ENCODE data around the gene TEX36.
"Not testable (repeated sequence)": the region's sequence is repeated elsewhere in the genome, so short reads cannot be mapped to it uniquely, and the experiment has no call there.

Gene TEX36

DNA sequence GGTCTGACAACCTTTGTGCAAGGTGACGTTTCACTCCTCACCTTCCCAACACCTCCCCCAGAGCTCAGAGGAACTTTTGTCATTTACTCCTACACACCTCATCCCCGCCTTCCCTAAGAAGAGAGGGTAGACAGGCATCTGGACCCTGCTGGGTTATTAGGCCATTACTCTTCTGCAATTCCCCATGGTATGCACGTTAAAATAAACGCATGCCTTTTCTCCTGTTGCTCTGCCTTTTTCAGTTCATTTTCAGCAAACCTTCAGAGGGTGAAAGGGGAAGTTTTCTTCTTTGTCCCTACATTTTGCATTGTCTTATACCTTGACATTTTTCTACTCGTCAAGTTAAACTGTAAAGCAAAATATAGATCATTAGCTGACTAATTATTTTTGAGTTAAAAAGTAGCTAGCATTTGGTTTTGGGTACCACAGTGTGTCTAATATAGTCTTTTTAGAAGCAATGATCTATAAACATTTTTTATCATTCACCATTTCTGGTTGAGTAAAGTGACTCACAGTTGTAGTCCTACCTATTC is 26.1 kb upstream of the TEX36 start:
- no peak overlapping the region for H3K4me3 ChIP-seq (ENCODE audit: low read length)
- no peaks in the 10 kb centered on the region for H3K36me3 ChIP-seq (ENCODE audit: control insufficient read depth, insufficient read depth, low read length, severe bottlenecking)
- no peaks in the 10 kb centered on the region for H3K9me3 ChIP-seq (ENCODE audit: control insufficient read depth, low read length)
- no peaks in the 10 kb centered on the region for H3K27me3 ChIP-seq (replicated peaks; ENCODE audit: control insufficient read depth, insufficient read depth, low read length)
- no peak overlapping the region for H3K9ac ChIP-seq (ENCODE audit: low read length)
- H3K4me1 ChIP-seq (ENCODE audit: control insufficient read depth, insufficient read depth, low read length): peaks cover 18% of the 10 kb centered on the region
- no peak for DNase-seq (ENCODE audit: low read depth)

GRCh38 chr10:125707541-125708468 is 24.8 kb upstream of the TEX36 start:
- no peak overlapping the region for H3K4me3 ChIP-seq (ENCODE audit: low read length)
- no peak overlapping the region for H3K9ac ChIP-seq (ENCODE audit: low read length)
- no peaks in the 10 kb centered on the region for H3K27me3 ChIP-seq (replicated peaks; ENCODE audit: control insufficient read depth, insufficient read depth, low read length)
- DNase-seq (ENCODE audit: low read depth): peak; percentile 15
- no peaks in the 10 kb centered on the region for H3K36me3 ChIP-seq (ENCODE audit: control insufficient read depth, insufficient read depth, low read length, severe bottlenecking)
- no peaks in the 10 kb centered on the region for H3K9me3 ChIP-seq (ENCODE audit: control insufficient read depth, low read length)
- peaks cover 18% of the 10 kb centered on the region for H3K4me1 ChIP-seq (ENCODE audit: control insufficient read depth, insufficient read depth, low read length)

- H3K4me1 ChIP-seq (ENCODE audit: control insufficient read depth, insufficient read depth, low read length): peaks cover 3% of the 10 kb centered on the region
- no peak overlapping the region for H3K4me3 ChIP-seq (ENCODE audit: low read length)
- no peaks in the 10 kb centered on the region for H3K9me3 ChIP-seq (ENCODE audit: control insufficient read depth, low read length)
- H3K27me3 ChIP-seq (replicated peaks; ENCODE audit: control insufficient read depth, insufficient read depth, low read length): no peaks in the 10 kb centered on the region
- peak; percentile 90 for DNase-seq (ENCODE audit: low read depth)
- no peaks in the 10 kb centered on the region for H3K36me3 ChIP-seq (ENCODE audit: control insufficient read depth, insufficient read depth, low read length, severe bottlenecking)
- H3K9ac ChIP-seq (ENCODE audit: low read length): no peak overlapping the region
Measured at GRCh38 chr10:125700355-125700911, 17.5 kb upstream of the TEX36 start.

- Histone ChIP-seq H3K4me1 (ENCODE audit: control insufficient read depth, insufficient read depth, low read length) (peaks cover 10% of the 10 kb centered on the region), H3K27me3 (replicated peaks; ENCODE audit: control insufficient read depth, insufficient read depth, low read length) (no peaks in the 10 kb centered on the region), H3K36me3 (ENCODE audit: control insufficient read depth, insufficient read depth, low read length, severe bottlenecking) (no peaks in the 10 kb centered on the region), H3K4me3 (ENCODE audit: low read length) (no peak overlapping the region), H3K9ac (ENCODE audit: low read length) (no peak overlapping the region), H3K9me3 (ENCODE audit: control insufficient read depth, low read length) (no peaks in the 10 kb centered on the region)
- DNase-seq (ENCODE audit: low read depth): no peak
Measured at GRCh38 chr10:125699562-125700143, 16.7 kb upstream of the TEX36 start.

GRCh38 chr10:125698481-125698998 is 15.6 kb upstream of the TEX36 start:
- Histone ChIP-seq H3K4me3 (ENCODE audit: low read length) (no peak overlapping the region), H3K9ac (ENCODE audit: low read length) (no peak overlapping the region), H3K36me3 (ENCODE audit: control insufficient read depth, insufficient read depth, low read length, severe bottlenecking) (no peaks in the 10 kb centered on the region), H3K4me1 (ENCODE audit: control insufficient read depth, insufficient read depth, low read length) (peaks cover 12% of the 10 kb centered on the region), H3K27me3 (replicated peaks; ENCODE audit: control insufficient read depth, insufficient read depth, low read length) (no peaks in the 10 kb centered on the region), H3K9me3 (ENCODE audit: control insufficient read depth, low read length) (no peaks in the 10 kb centered on the region)
- no peak for DNase-seq (ENCODE audit: low read depth)

DNA sequence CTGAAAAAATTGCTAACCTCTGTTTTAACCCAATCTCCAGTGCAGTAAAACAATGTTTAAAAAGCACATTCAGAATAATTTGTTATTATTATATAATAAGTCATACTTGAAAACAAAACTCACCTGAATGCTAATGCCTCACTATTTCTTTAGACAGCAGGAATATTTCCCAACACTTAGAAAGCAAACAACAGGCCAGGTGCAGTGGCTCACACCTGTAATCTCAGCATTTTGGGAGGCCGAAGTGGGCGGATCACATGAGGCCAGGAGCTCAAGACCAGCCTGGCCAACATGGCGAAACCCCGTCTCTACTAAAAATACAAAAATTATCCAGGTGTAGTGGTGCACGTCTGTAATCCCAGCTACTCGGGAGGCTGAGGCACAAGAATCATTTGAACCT is 13.9 kb upstream of the TEX36 start:
- H3K9ac ChIP-seq (ENCODE audit: low read length); H3K36me3 ChIP-seq (ENCODE audit: control insufficient read depth, insufficient read depth, low read length, severe bottlenecking); H3K4me3 ChIP-seq (ENCODE audit: low read length); DNase-seq (ENCODE audit: low read depth); H3K27me3 ChIP-seq (replicated peaks; ENCODE audit: control insufficient read depth, insufficient read depth, low read length); H3K9me3 ChIP-seq (ENCODE audit: control insufficient read depth, low read length): not testable (repeated sequence)
- peaks cover 22% of the 10 kb centered on the region for H3K4me1 ChIP-seq (ENCODE audit: control insufficient read depth, insufficient read depth, low read length)

- no peaks in the 10 kb centered on the region for H3K9me3 ChIP-seq (ENCODE audit: control insufficient read depth, low read length)
- no peaks in the 10 kb centered on the region for H3K27me3 ChIP-seq (replicated peaks; ENCODE audit: control insufficient read depth, insufficient read depth, low read length)
- H3K9ac ChIP-seq (ENCODE audit: low read length): no peak overlapping the region
- H3K4me3 ChIP-seq (ENCODE audit: low read length): no peak overlapping the region
- DNase-seq (ENCODE audit: low read depth): peak; percentile 91
- no peaks in the 10 kb centered on the region for H3K36me3 ChIP-seq (ENCODE audit: control insufficient read depth, insufficient read depth, low read length, severe bottlenecking)
- H3K4me1 ChIP-seq (ENCODE audit: control insufficient read depth, insufficient read depth, low read length): peaks cover 19% of the 10 kb centered on the region
Measured at GRCh38 chr10:125694883-125695282, 11.9 kb upstream of the TEX36 start.

- no peak for DNase-seq (ENCODE audit: low read depth)
- no peaks in the 10 kb centered on the region for H3K27me3 ChIP-seq (replicated peaks; ENCODE audit: control insufficient read depth, insufficient read depth, low read length)
- no peaks in the 10 kb centered on the region for H3K36me3 ChIP-seq (ENCODE audit: control insufficient read depth, insufficient read depth, low read length, severe bottlenecking)
- H3K9me3 ChIP-seq (ENCODE audit: control insufficient read depth, low read length): no peaks in the 10 kb centered on the region
- no peak overlapping the region for H3K4me3 ChIP-seq (ENCODE audit: low read length)
- no peak overlapping the region for H3K9ac ChIP-seq (ENCODE audit: low read length)
- H3K4me1 ChIP-seq (ENCODE audit: control insufficient read depth, insufficient read depth, low read length): peaks cover 19% of the 10 kb centered on the region
Measured at GRCh38 chr10:125693524-125693847, 10.5 kb upstream of the TEX36 start.

DNA sequence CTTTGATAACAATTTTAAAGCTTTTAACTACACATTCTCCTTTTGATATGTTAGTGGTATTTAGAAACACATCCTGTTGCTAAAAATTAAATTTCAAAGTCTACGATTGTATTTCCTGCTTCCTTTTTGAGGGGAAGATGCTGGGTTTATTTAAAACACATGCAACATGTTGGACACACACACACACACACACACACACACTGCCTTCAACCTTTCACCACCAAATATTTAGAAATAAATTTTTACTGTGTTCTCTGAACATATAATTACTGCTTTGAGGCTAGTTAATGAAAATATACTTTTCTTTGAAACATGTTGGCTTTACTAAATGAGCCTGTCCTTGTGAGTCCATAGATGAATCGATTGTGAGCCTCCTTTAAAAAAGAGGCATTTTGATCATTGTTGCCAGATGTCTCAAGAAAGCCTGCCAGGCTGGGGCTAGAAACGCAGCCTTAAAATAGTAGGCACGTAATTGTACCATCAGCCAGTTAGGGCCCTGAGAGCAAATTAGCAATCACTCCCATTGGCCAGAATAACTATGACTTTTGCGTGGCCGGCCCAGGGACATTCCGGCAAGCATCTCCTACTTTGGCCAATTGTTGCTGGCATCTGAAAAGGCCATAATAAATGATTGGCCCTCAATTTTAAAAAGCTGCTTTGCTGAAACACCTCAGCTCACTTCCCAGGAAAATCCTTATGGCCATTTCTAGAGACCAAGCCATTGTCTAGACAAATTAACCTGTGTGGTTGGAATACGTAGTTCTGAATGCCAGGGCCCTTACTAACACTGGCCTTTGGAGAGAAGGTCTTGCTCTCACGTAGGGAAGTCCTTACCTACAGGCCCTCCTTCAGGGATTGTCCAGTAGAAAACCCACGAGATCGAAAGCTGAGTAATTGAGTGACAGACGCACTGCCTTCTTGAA is 9.9 kb upstream of the TEX36 start:
- Histone ChIP-seq H3K36me3 (ENCODE audit: control insufficient read depth, insufficient read depth, low read length, severe bottlenecking) (no peaks in the 10 kb centered on the region), H3K9ac (ENCODE audit: low read length) (no peak overlapping the region), H3K4me1 (ENCODE audit: control insufficient read depth, insufficient read depth, low read length) (peaks cover 19% of the 10 kb centered on the region), H3K27me3 (replicated peaks; ENCODE audit: control insufficient read depth, insufficient read depth, low read length) (no peaks in the 10 kb centered on the region), H3K9me3 (ENCODE audit: control insufficient read depth, low read length) (no peaks in the 10 kb centered on the region), H3K4me3 (ENCODE audit: low read length) (no peak overlapping the region)
- DNase-seq (ENCODE audit: low read depth): peak; percentile 29

GRCh38 chr10:125692196-125692595 is 9.2 kb upstream of the TEX36 start:
- H3K9me3 ChIP-seq (ENCODE audit: control insufficient read depth, low read length): no peaks in the 10 kb centered on the region
- no peaks in the 10 kb centered on the region for H3K36me3 ChIP-seq (ENCODE audit: control insufficient read depth, insufficient read depth, low read length, severe bottlenecking)
- DNase-seq (ENCODE audit: low read depth): no peak
- peaks cover 19% of the 10 kb centered on the region for H3K4me1 ChIP-seq (ENCODE audit: control insufficient read depth, insufficient read depth, low read length)
- H3K9ac ChIP-seq (ENCODE audit: low read length): no peak overlapping the region
- no peak overlapping the region for H3K4me3 ChIP-seq (ENCODE audit: low read length)
- no peaks in the 10 kb centered on the region for H3K27me3 ChIP-seq (replicated peaks; ENCODE audit: control insufficient read depth, insufficient read depth, low read length)

Data from adipocyte (in vitro differentiated cells).